PC-3 (cell line): ENCODE data around the gene CIAO3. TPM values are rescaled to one million over a fixed set of nuclear protein-coding genes. Genes with fewer than 3 reads are reported as not detected.

ENCODE experiments used
- ATAC-seq: fragments of 200-7000 bp; cut with Tn5 transposase; 2 replicates; pipeline ENCODE4 v1.9.1; 2020; ENCODE audit warnings: mild to moderate bottlenecking, moderate library complexity
- BruUV-seq: library from RNA; stranded (reverse); fragments of 400-500 nt; replicated peaks from 2 replicates; lab custom pipeline; 2021; lab: Mats Ljungman, UMichigan
- CTCF ChIA-PET: fragments of 300-600 bp; sonication (Branson Sonifier 250); formaldehyde crosslinking; loops from one replicate; lab custom pipeline; 2022; ENCODE audit warnings: antibody characterized with exemption; lab: Charles Lee
- POLR2A ChIA-PET: fragments of 300-600 bp; sonication (Branson Sonifier 250); formaldehyde crosslinking; loops from one replicate; lab custom pipeline; 2022; ENCODE audit warnings: antibody characterized with exemption; ENCODE audit not compliant: unreplicated experiment; lab: Charles Lee
- DNase-seq: peaks from one replicate; pipeline ENCODE4 v3.0.0-alpha.2; 2015
- H2AFZ ChIP-seq: fragments of 300-600 bp; sonication (generic); 2 replicates; pipeline ENCODE4 v1.6.0; 2016; ENCODE audit warnings: antibody characterized with exemption, low read length
- H3F3A ChIP-seq: fragments of 300-600 bp; sonication (generic); one replicate; pipeline ENCODE4 v1.6.0; 2017; ENCODE audit warnings: antibody characterized with exemption, low read length, control low read depth, mild to moderate bottlenecking; ENCODE audit not compliant: unreplicated experiment
- H3K27ac ChIP-seq: fragments of 300-600 bp; sonication (generic); 2 replicates; pipeline ENCODE4 v1.5.1; 2016; ENCODE audit warnings: mild to moderate bottlenecking, low read length
- H3K27me3 ChIP-seq: fragments of 300-600 bp; sonication (generic); 2 replicates; pipeline ENCODE4 v1.6.1; 2016; ENCODE audit warnings: low read length, mixed read lengths
- H3K36me3 ChIP-seq: fragments of 300-600 bp; sonication (generic); 2 replicates; pipeline ENCODE4 v1.6.1; 2016; ENCODE audit warnings: low read depth, mixed run types, low read length, mixed read lengths
- H3K4me1 ChIP-seq: fragments of 300-600 bp; sonication (generic); 2 replicates; pipeline ENCODE4 v1.5.1; 2016; ENCODE audit warnings: low read length; ENCODE audit not compliant: insufficient read depth
- H3K4me2 ChIP-seq: fragments of 300-600 bp; sonication (generic); 2 replicates; pipeline ENCODE4 v1.6.0; 2016; ENCODE audit warnings: low read length
- H3K4me3 ChIP-seq: fragments of 300-600 bp; sonication (generic); 2 replicates; pipeline ENCODE4 v1.5.1; 2016; ENCODE audit warnings: mild to moderate bottlenecking, low read length, mixed read lengths
- H3K79me2 ChIP-seq: fragments of 300-600 bp; sonication (generic); 2 replicates; pipeline ENCODE4 v1.6.1; 2017; ENCODE audit warnings: low read length, mixed read lengths
- H3K9ac ChIP-seq: fragments of 300-600 bp; sonication (generic); 2 replicates; pipeline ENCODE4 v1.6.0; 2016; ENCODE audit warnings: mild to moderate bottlenecking, low read length
- H3K9me2 ChIP-seq: fragments of 300-600 bp; sonication (generic); replicated peaks from 2 replicates; pipeline ENCODE4 v1.6.1; 2016; ENCODE audit warnings: mixed run types, low read length, mixed read lengths
- H3K9me3 ChIP-seq: fragments of 300-600 bp; sonication (generic); 2 replicates; pipeline ENCODE4 v1.6.1; 2016; ENCODE audit warnings: low read length, mixed read lengths
- H4K20me1 ChIP-seq: fragments of 300-600 bp; sonication (generic); 2 replicates; pipeline ENCODE4 v1.6.1; 2016; ENCODE audit warnings: low read length, mixed read lengths
- CTCF ChIP-seq: fragments of 300-600 bp; sonication (generic); conservative IDR thresholded peaks from 2 replicates; pipeline ENCODE4 v1.5.1; 2017; ENCODE audit warnings: antibody characterized with exemption, low read depth, mild to moderate bottlenecking, low read length
- EZH2 ChIP-seq: fragments of 300-600 bp; sonication (generic); IDR thresholded peaks from one replicate; pipeline ENCODE4 v1.6.1; 2017; ENCODE audit warnings: antibody characterized with exemption, mild to moderate bottlenecking, low read length; ENCODE audit not compliant: unreplicated experiment
- EZH2phosphoT487 ChIP-seq: fragments of 300-600 bp; sonication (generic); IDR thresholded peaks from 2 replicates; pipeline ENCODE4 v1.6.1; 2018; ENCODE audit warnings: mild to moderate bottlenecking, antibody characterized with exemption, low read length, borderline replicate concordance
- intact Hi-C: fragments of 100-400 bp; cut with micrococcal nuclease; formaldehyde crosslinking; loops from 2 replicates; pipeline ENCODE4 v1.9.0; 2023
- total RNA-seq: library from RNA; depleted of rRNA; stranded (reverse); fragments of >200 nt; gene quantifications from 2 replicates; pipeline ENCODE4 v1.2.3, GENCODE V29; 2014

CIAO3 gene
- total RNA-seq, 1 experiment from 2014 or later = 46.1 TPM

- Histone ChIP-seq H3K9ac (no peak overlapping the region), H3K9me2 (no peaks in the 10 kb centered on the region), H3K4me1 (peaks cover 13% of the 10 kb centered on the region), H3F3A (no peaks in the 10 kb centered on the region), H2AFZ (no peak overlapping the region), H3K4me2 (no peak overlapping the region), H3K79me2 (peaks cover 4% of the 10 kb centered on the region), H3K4me3 (no peak overlapping the region), H3K27me3 (no peaks in the 10 kb centered on the region), H3K27ac (no peak overlapping the region), H3K36me3 (no peaks in the 10 kb centered on the region), H3K9me3 (no peaks in the 10 kb centered on the region), H4K20me1 (no peaks in the 10 kb centered on the region)
- ATAC-seq (no peak), DNase-seq (no peak)
- ChIA-PET CTCF (no interaction called here), POLR2A (no interaction called here)
- no TSS peak for BruUV-seq
- no peak for TF ChIP-seq CTCF
- no peak for TF ChIP-seq EZH2phosphoT487
- TF ChIP-seq EZH2 = no peak
- intact Hi-C loops = loop anchor here (5.0 to 10.0 kb wide), 2 partner anchors 39 to 67 kb away; partner anchors contain the start of genes CIAO3 and METRN
Observed at GRCh38 chr16:781346-782010, 40.7 kb upstream of the CIAO3 start.

- no peak overlapping the region for H3K27ac ChIP-seq
- H3F3A ChIP-seq = no peaks in the 10 kb centered on the region
- no TSS peak for BruUV-seq
- H3K4me2 ChIP-seq = no peak overlapping the region
- no peaks in the 10 kb centered on the region for H3K36me3 ChIP-seq
- intact Hi-C loops = loop anchor here (5.0 to 10.0 kb wide), 2 partner anchors 38 to 65 kb away; partner anchors contain the start of genes CIAO3 and METRN
- ChIA-PET POLR2A (no interaction called here), CTCF (no interaction called here)
- no peaks in the 10 kb centered on the region for H3K79me2 ChIP-seq
- no peaks in the 10 kb centered on the region for H3K9me2 ChIP-seq
- no peak overlapping the region for H3K9ac ChIP-seq
- H4K20me1 ChIP-seq = no peaks in the 10 kb centered on the region
- no peak overlapping the region for H2AFZ ChIP-seq
- H3K4me3 ChIP-seq = no peak overlapping the region
- peaks cover 13% of the 10 kb centered on the region for H3K4me1 ChIP-seq
- no peaks in the 10 kb centered on the region for H3K27me3 ChIP-seq
- H3K9me3 ChIP-seq = no peaks in the 10 kb centered on the region
- DNase-seq (no peak), ATAC-seq (no peak)
- TF ChIP-seq CTCF (no peak), EZH2phosphoT487 (no peak), EZH2 (no peak)
Observed at GRCh38 chr16:780296-780695, 39.5 kb upstream of the CIAO3 start.

- no peaks in the 10 kb centered on the region for H3F3A ChIP-seq
- ATAC-seq = no peak
- ChIA-PET POLR2A (interaction anchor here (0.6 kb wide), 1 partner anchor 31 kb away, joined by 6 read pairs; no protein-coding TSS in a partner anchor), CTCF (no interaction called here)
- no peak overlapping the region for H3K4me2 ChIP-seq
- TF ChIP-seq EZH2phosphoT487 (no peak), CTCF (no peak), EZH2 (no peak)
- no peaks in the 10 kb centered on the region for H4K20me1 ChIP-seq
- no peaks in the 10 kb centered on the region for H3K36me3 ChIP-seq
- no peak overlapping the region for H3K4me3 ChIP-seq
- no peaks in the 10 kb centered on the region for H3K27me3 ChIP-seq
- DNase-seq = no peak
- H3K4me1 ChIP-seq = peaks cover 13% of the 10 kb centered on the region
- no peak overlapping the region for H2AFZ ChIP-seq
- BruUV-seq = no TSS peak
- intact Hi-C loops = no loop called here
- no peak overlapping the region for H3K27ac ChIP-seq
- H3K9me2 ChIP-seq = no peaks in the 10 kb centered on the region
- no peak overlapping the region for H3K9ac ChIP-seq
- H3K79me2 ChIP-seq = no peaks in the 10 kb centered on the region
- H3K9me3 ChIP-seq = no peaks in the 10 kb centered on the region
Observed at GRCh38 chr16:779561-779960, 38.8 kb upstream of the CIAO3 start.
